GM10266 (cell line): ENCODE measurements around the gene BFSP1.

ENCODE experiments used
- DNase-seq: peaks from one replicate; pipeline ENCODE4 v3.0.0; 2012; ENCODE audit errors: extremely low spot score
- CTCF ChIP-seq: IDR thresholded peaks from 2 replicates; pipeline ENCODE4 v1.5.1; 2012; ENCODE audit warnings: mild to moderate bottlenecking, low read depth; ENCODE audit not compliant: control insufficient read depth, insufficient read depth; ENCODE audit errors: missing control alignments

BFSP1 gene

GRCh38 chr20:17533396-17533795 lies 2.2 kb upstream of the BFSP1 start:
- peak; percentile 44 for DNase-seq
- no peak for TF ChIP-seq CTCF

- DNase-seq: no peak
- no peak for TF ChIP-seq CTCF
These were observed 466 bp upstream of the BFSP1 start for GRCh38 chr20:17531665-17532025.

- no peak for TF ChIP-seq CTCF
- no peak for DNase-seq
These were observed 1.0 kb downstream of the BFSP1 start for GRCh38 chr20:17530153-17530552.

GRCh38 chr20:17529586-17529985 lies 1.6 kb downstream of the BFSP1 start:
- DNase-seq: no peak

GRCh38 chr20:17525650-17526049 lies 5.5 kb downstream of the BFSP1 start:
- no peak for TF ChIP-seq CTCF
- DNase-seq: no peak

More at GRCh38 chr20:17529586-17529985, 1.6 kb downstream of the BFSP1 start:
- no peak for TF ChIP-seq CTCF

- no peak for DNase-seq
- TF ChIP-seq CTCF: no peak
These were observed 6.0 kb downstream of the BFSP1 start for GRCh38 chr20:17525132-17525531.

- TF ChIP-seq CTCF: no peak
- no peak for DNase-seq
These were observed 6.6 kb downstream of the BFSP1 start for GRCh38 chr20:17524560-17524959.
